Mesendoderm (in vitro differentiated cells): ENCODE results near the gene TUBB2A.
A peak's percentile ranks its signal among the peaks of the same experiment; 100 is the strongest.

Experiments used
- DNase-seq: peaks from one replicate; pipeline ENCODE4 v3.0.0; 2013
- H2AK5ac ChIP-seq: 2 replicates; pipeline ENCODE4 v1.6.1; 2013; ENCODE audit warnings: low read length, inconsistent platforms
- H2BK120ac ChIP-seq: 2 replicates; pipeline ENCODE4 v1.6.1; 2013; ENCODE audit warnings: low read depth, mild to moderate bottlenecking, low read length, moderate library complexity, mixed read lengths
- H2BK15ac ChIP-seq: replicated peaks from 2 replicates; pipeline ENCODE4 v1.6.1; 2013; ENCODE audit warnings: low read depth, mild to moderate bottlenecking, moderate library complexity
- H2BK5ac ChIP-seq: 2 replicates; pipeline ENCODE4 v1.6.1; 2013; ENCODE audit warnings: low read length, inconsistent platforms
- H3K18ac ChIP-seq: 2 replicates; pipeline ENCODE4 v1.6.1; 2013; ENCODE audit warnings: mild to moderate bottlenecking, low read length, mixed read lengths
- H3K23ac ChIP-seq: one replicate; pipeline ENCODE4 v1.6.1; 2013; ENCODE audit warnings: low read length
- H3K27ac ChIP-seq: 2 replicates; pipeline ENCODE4 v1.5.1; 2013; ENCODE audit warnings: low read depth, mild to moderate bottlenecking, inconsistent platforms, low read length, moderate library complexity
- H3K27me3 ChIP-seq: 2 replicates; pipeline ENCODE4 v1.6.1; 2013; ENCODE audit warnings: low read length, control low read depth, mild to moderate bottlenecking, inconsistent platforms; ENCODE audit not compliant: insufficient read depth, poor library complexity
- H3K36me3 ChIP-seq: 2 replicates; pipeline ENCODE4 v1.6.1; 2013; ENCODE audit warnings: low read length, inconsistent platforms; ENCODE audit not compliant: control insufficient read depth, insufficient read depth
- H3K4ac ChIP-seq: one replicate; pipeline ENCODE4 v1.6.1; 2013; ENCODE audit warnings: low read depth, mild to moderate bottlenecking, low read length, moderate library complexity
- H3K4me1 ChIP-seq: 2 replicates; pipeline ENCODE4 v1.6.1; 2013; ENCODE audit warnings: low read depth, low read length, inconsistent platforms; ENCODE audit not compliant: control insufficient read depth
- H3K4me2 ChIP-seq: 2 replicates; pipeline ENCODE4 v1.6.1; 2013; ENCODE audit warnings: low read length
- H3K4me3 ChIP-seq: 2 replicates; pipeline ENCODE4 v1.5.1; 2013; ENCODE audit warnings: mild to moderate bottlenecking, low read length
- H3K56ac ChIP-seq: one replicate; pipeline ENCODE4 v1.6.1; 2013; ENCODE audit warnings: low read length
- H3K79me1 ChIP-seq: 2 replicates; pipeline ENCODE4 v1.6.1; 2013; ENCODE audit warnings: low read length, inconsistent platforms
- H3K79me2 ChIP-seq: 2 replicates; pipeline ENCODE4 v1.6.1; 2013; ENCODE audit warnings: mild to moderate bottlenecking, low read length; ENCODE audit not compliant: control insufficient read depth, insufficient read depth
- H3K9ac ChIP-seq: 2 replicates; pipeline ENCODE4 v1.6.1; 2013; ENCODE audit warnings: low read length, inconsistent platforms
- H4K5ac ChIP-seq: one replicate; pipeline ENCODE4 v1.6.1; 2013; ENCODE audit warnings: low read length
- H4K8ac ChIP-seq: one replicate; pipeline ENCODE4 v1.6.1; 2013; ENCODE audit warnings: low read depth, mild to moderate bottlenecking, control low read depth, low read length, moderate library complexity
- WGBS: extraction: QIAGEN DNeasy Blood & Tissue Kit; methylation state at CpG from one replicate; pipeline ENCODE4 v1.1.7; 2013; ENCODE audit warnings: low lambda C conversion rate, missing lambda C conversion rate; ENCODE audit not compliant: insufficient coverage; ENCODE audit errors: extremely low coverage; 5-methylcytosine and 5-hydroxymethylcytosine counted together

Gene TUBB2A

GRCh38 chr6:3144571-3144970, 12.8 kb downstream of the TUBB2A start:
- H3K36me3 ChIP-seq: peaks cover 2% of the 10 kb centered on the region
- no peak overlapping the region for H2BK120ac ChIP-seq
- H3K4me3 ChIP-seq: no peak overlapping the region
- no peak overlapping the region for H2BK5ac ChIP-seq
- no peak overlapping the region for H3K27ac ChIP-seq
- no peaks in the 10 kb centered on the region for H3K79me1 ChIP-seq
- H3K4me1 ChIP-seq: no peaks in the 10 kb centered on the region
- no peak overlapping the region for H3K4ac ChIP-seq
- H3K9ac ChIP-seq: no peak overlapping the region
- no peak overlapping the region for H3K23ac ChIP-seq
- WGBS: no CpG with 5 or more reads among the region's 8 CpGs
- no peak overlapping the region for H4K8ac ChIP-seq
- no peak overlapping the region for H3K4me2 ChIP-seq
- no peak overlapping the region for H4K5ac ChIP-seq
- H2BK15ac ChIP-seq: no peak overlapping the region
- no peak overlapping the region for H3K56ac ChIP-seq
- no peak overlapping the region for H2AK5ac ChIP-seq
- H3K27me3 ChIP-seq: no peaks in the 10 kb centered on the region
- no peaks in the 10 kb centered on the region for H3K79me2 ChIP-seq
- DNase-seq: no peak
- no peak overlapping the region for H3K18ac ChIP-seq

GRCh38 chr6:3143158-3143557, 14.2 kb downstream of the TUBB2A start:
- H3K4me1 ChIP-seq: no peaks in the 10 kb centered on the region
- H3K79me2 ChIP-seq: no peaks in the 10 kb centered on the region
- no peak overlapping the region for H3K4ac ChIP-seq
- no peak overlapping the region for H3K4me2 ChIP-seq
- H3K9ac ChIP-seq: no peak overlapping the region
- no peak overlapping the region for H2BK120ac ChIP-seq
- no CpG with 5 or more reads among the region's 6 CpGs for WGBS
- H4K8ac ChIP-seq: no peak overlapping the region
- no peak overlapping the region for H3K4me3 ChIP-seq
- H3K18ac ChIP-seq: no peak overlapping the region
- H3K27ac ChIP-seq: no peak overlapping the region
- no peak overlapping the region for H3K23ac ChIP-seq
- H2BK5ac ChIP-seq: no peak overlapping the region
- no peak for DNase-seq
- H4K5ac ChIP-seq: no peak overlapping the region
- no peak overlapping the region for H2BK15ac ChIP-seq
- peaks cover 2% of the 10 kb centered on the region for H3K36me3 ChIP-seq
- peak overlapping the region; percentile 15 for H3K56ac ChIP-seq
- no peaks in the 10 kb centered on the region for H3K79me1 ChIP-seq
- no peaks in the 10 kb centered on the region for H3K27me3 ChIP-seq
- H2AK5ac ChIP-seq: no peak overlapping the region

- Histone ChIP-seq H2BK5ac (no peak overlapping the region), H3K23ac (no peak overlapping the region), H3K79me1 (no peaks in the 10 kb centered on the region), H3K4me2 (no peak overlapping the region), H2BK120ac (no peak overlapping the region), H4K8ac (no peak overlapping the region), H3K4me1 (no peaks in the 10 kb centered on the region), H3K4me3 (no peak overlapping the region), H4K5ac (no peak overlapping the region), H2AK5ac (no peak overlapping the region), H3K27me3 (no peaks in the 10 kb centered on the region), H3K9ac (no peak overlapping the region), H3K79me2 (no peaks in the 10 kb centered on the region), H3K56ac (no peak overlapping the region), H3K18ac (no peak overlapping the region), H2BK15ac (no peak overlapping the region), H3K27ac (no peak overlapping the region), H3K4ac (no peak overlapping the region), H3K36me3 (peaks cover under 1% of the 10 kb centered on the region)
- DNase-seq: no peak
Observed at GRCh38 chr6:3142536-3142935, 14.8 kb downstream of the TUBB2A start.

GRCh38 chr6:3140201-3140600, 17.1 kb downstream of the TUBB2A start:
- H3K23ac ChIP-seq: no peak overlapping the region
- H2BK5ac ChIP-seq: no peak overlapping the region
- no peaks in the 10 kb centered on the region for H3K79me2 ChIP-seq
- H3K18ac ChIP-seq: no peak overlapping the region
- no peak overlapping the region for H3K56ac ChIP-seq
- no peak overlapping the region for H2AK5ac ChIP-seq
- H3K9ac ChIP-seq: no peak overlapping the region
- no peak overlapping the region for H2BK15ac ChIP-seq
- no peak overlapping the region for H3K4me2 ChIP-seq
- no peak overlapping the region for H4K8ac ChIP-seq
- H3K79me1 ChIP-seq: no peaks in the 10 kb centered on the region
- peaks cover 3% of the 10 kb centered on the region for H3K36me3 ChIP-seq
- H3K4me1 ChIP-seq: no peaks in the 10 kb centered on the region
- no peak overlapping the region for H3K4ac ChIP-seq
- no peaks in the 10 kb centered on the region for H3K27me3 ChIP-seq
- WGBS: no CpG with 5 or more reads among the region's 20 CpGs
- no peak for DNase-seq
- H2BK120ac ChIP-seq: no peak overlapping the region
- H3K27ac ChIP-seq: no peak overlapping the region
- no peak overlapping the region for H4K5ac ChIP-seq
- no peak overlapping the region for H3K4me3 ChIP-seq

GRCh38 chr6:3139090-3139903, 18.0 kb downstream of the TUBB2A start:
- no peak for DNase-seq
- Histone ChIP-seq H2BK5ac (no peak overlapping the region), H4K8ac (no peak overlapping the region), H2BK15ac (no peak overlapping the region), H4K5ac (no peak overlapping the region), H2AK5ac (no peak overlapping the region), H3K4ac (no peak overlapping the region), H3K27me3 (no peaks in the 10 kb centered on the region), H3K36me3 (peaks cover 3% of the 10 kb centered on the region), H3K56ac (no peak overlapping the region), H3K9ac (no peak overlapping the region), H3K27ac (no peak overlapping the region), H3K79me1 (no peaks in the 10 kb centered on the region), H3K18ac (no peak overlapping the region), H3K4me3 (no peak overlapping the region), H3K4me1 (no peaks in the 10 kb centered on the region), H3K23ac (no peak overlapping the region), H3K4me2 (no peak overlapping the region), H3K79me2 (no peaks in the 10 kb centered on the region), H2BK120ac (no peak overlapping the region)
- no CpG with 5 or more reads among the region's 14 CpGs for WGBS

GRCh38 chr6:3138341-3138740, 19.0 kb downstream of the TUBB2A start:
- Histone ChIP-seq H3K79me1 (no peaks in the 10 kb centered on the region), H3K23ac (no peak overlapping the region), H3K27ac (no peak overlapping the region), H3K36me3 (peaks cover 3% of the 10 kb centered on the region), H2BK15ac (no peak overlapping the region), H3K27me3 (no peaks in the 10 kb centered on the region), H3K56ac (no peak overlapping the region), H3K18ac (no peak overlapping the region), H2BK120ac (no peak overlapping the region), H4K5ac (no peak overlapping the region), H2AK5ac (no peak overlapping the region), H3K4ac (no peak overlapping the region), H3K79me2 (no peaks in the 10 kb centered on the region), H3K4me2 (no peak overlapping the region), H2BK5ac (no peak overlapping the region), H3K4me1 (no peaks in the 10 kb centered on the region), H3K9ac (no peak overlapping the region), H4K8ac (no peak overlapping the region), H3K4me3 (no peak overlapping the region)
- DNase-seq: no peak
- no CpG with 5 or more reads among the region's 1 CpG for WGBS
